ENCODE measurements around the gene FGF18. TPM values are rescaled to one million over a fixed set of nuclear protein-coding genes. Genes with fewer than 3 reads are reported as not detected.
A peak's percentile ranks its signal among the peaks of the same experiment; 100 is the strongest.
"Not testable (repeated sequence)": the region's sequence is repeated elsewhere in the genome, so short reads cannot be mapped to it uniquely, and the experiment has no call there.

Gene FGF18
- total and polyA plus RNA-seq, 8 donors, result 0.13 to 0.97 (median 0.36) TPM

DNA sequence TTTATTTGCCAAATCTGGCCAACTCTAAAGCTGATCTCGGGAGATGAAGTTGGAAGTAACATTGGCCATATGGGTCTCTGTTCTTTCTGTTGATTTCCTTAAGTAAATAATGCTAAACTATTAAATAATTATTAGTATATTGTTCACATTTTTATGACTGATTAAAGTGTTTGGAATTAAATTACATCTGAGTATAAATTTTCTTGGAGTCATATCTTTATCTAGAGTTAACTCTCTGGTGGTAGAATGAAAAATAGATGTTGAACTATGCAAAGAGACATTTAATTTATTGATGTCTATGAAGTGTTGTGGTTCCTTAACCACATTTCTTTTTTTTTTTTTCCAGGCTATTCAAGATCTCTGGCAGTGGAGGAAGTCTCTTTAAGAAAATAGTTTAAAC, 9.3 kb upstream of the FGF18 start:
- H3K4me3 ChIP-seq, result no peak overlapping the region
- no peaks in the 10 kb centered on the region for H3K4me1 ChIP-seq
- DNase-seq (no peak), ATAC-seq (no peak), FAIRE-seq (no peak)
- peaks cover 0 to 46% (median 6%) of the 10 kb centered on the region in 3 donors for H3K36me3 ChIP-seq
- TF ChIP-seq, protein P1, sequence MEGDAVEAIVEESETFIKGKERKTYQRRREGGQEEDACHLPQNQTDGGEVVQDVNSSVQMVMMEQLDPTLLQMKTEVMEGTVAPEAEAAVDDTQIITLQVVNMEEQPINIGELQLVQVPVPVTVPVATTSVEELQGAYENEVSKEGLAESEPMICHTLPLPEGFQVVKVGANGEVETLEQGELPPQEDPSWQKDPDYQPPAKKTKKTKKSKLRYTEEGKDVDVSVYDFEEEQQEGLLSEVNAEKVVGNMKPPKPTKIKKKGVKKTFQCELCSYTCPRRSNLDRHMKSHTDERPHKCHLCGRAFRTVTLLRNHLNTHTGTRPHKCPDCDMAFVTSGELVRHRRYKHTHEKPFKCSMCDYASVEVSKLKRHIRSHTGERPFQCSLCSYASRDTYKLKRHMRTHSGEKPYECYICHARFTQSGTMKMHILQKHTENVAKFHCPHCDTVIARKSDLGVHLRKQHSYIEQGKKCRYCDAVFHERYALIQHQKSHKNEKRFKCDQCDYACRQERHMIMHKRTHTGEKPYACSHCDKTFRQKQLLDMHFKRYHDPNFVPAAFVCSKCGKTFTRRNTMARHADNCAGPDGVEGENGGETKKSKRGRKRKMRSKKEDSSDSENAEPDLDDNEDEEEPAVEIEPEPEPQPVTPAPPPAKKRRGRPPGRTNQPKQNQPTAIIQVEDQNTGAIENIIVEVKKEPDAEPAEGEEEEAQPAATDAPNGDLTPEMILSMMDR (IDR thresholded peaks at IDR 0.05), result no peak
- no peaks in the 10 kb centered on the region for H3K9me3 ChIP-seq
- H3K27me3 ChIP-seq, result no peaks in the 10 kb centered on the region
- no peak overlapping the region for H3K27ac ChIP-seq
- intact Hi-C loops (cut with DNase I), result no loop called here
- 2 to 33% methylated on average over 1 of the region's 1 CpG for WGBS, 2 donors

DNA sequence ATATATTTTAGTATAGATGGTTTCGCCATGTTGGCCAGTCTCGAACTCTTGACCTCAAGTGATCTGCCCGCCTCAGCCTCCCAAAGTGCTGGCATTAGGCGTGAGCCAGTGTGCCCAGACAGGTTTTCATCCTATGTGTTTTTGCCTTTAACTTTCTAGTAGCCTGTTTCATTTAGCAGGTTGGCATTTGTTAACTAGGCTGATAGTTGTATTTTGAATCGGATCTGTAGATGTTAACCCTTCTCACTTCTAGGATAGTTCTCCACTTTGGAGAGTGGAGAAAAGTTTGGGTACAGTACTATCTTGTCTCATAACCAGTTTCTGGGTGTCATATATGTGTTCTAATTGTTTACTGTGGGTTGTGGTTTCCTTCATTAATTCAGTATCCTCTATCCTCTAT, 7.3 kb upstream of the FGF18 start:
- intact Hi-C loops (cut with DNase I), result no loop called here
- Histone ChIP-seq H3K4me3 (no peak overlapping the region), H3K4me1 (no peaks in the 10 kb centered on the region), H3K27ac (no peak overlapping the region), H3K27me3 (no peaks in the 10 kb centered on the region), H3K9me3 (no peaks in the 10 kb centered on the region), H3K36me3 (peaks cover 0 to 29% (median 0%) of the 10 kb centered on the region in 3 donors)
- TF ChIP-seq, protein P1 (IDR thresholded peaks at IDR 0.05), result no peak
- ATAC-seq (no peak), FAIRE-seq (no peak), DNase-seq (no peak)
- WGBS, 2 donors, result 94 to 95% methylated on average over 5 of the region's 5 CpGs

DNA sequence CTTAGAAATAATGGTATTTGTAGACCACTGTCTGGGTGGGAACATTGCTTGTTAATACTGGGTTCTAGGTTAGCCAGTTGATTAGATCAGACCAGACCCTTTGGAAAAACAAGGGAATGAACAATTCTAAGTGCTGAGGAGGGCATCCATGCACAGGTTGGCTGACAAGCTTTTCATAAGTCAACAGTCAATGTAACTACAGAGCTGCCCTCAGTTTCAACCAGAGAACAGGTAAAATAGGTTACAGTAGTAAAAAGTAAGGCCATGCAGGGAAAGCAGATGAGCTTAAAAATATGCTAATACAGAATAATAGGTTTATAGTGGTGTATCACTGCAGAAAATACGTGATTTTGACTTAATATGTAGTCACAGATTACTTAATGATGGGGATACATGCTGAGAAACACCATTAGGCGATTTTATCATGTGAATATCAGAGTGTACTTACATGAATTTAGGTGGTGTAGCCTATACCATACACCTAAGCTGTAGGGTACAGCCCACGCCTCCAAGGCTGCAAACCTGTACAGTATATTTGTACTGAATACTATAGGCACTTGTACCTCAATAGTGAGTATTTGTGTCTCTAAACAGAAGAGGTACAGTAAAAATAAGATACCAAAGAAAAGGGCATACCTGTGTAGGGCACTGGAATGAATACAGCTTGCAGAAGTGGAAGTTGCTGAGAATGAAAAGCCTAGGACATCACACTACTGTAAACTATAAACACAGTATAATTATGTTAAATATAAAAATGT, 6.1 kb upstream of the FGF18 start:
- DNase-seq (no peak), ATAC-seq (no peak), FAIRE-seq (no peak)
- TF ChIP-seq, protein P1 (IDR thresholded peaks at IDR 0.05), result no peak
- WGBS, 2 donors, result 89 to 92% methylated on average over 3 of the region's 3 CpGs
- H3K27me3 ChIP-seq, result no peaks in the 10 kb centered on the region
- H3K9me3 ChIP-seq, result no peaks in the 10 kb centered on the region
- no peak overlapping the region for H3K27ac ChIP-seq
- H3K4me3 ChIP-seq, result no peak overlapping the region
- H3K4me1 ChIP-seq, result no peaks in the 10 kb centered on the region
- intact Hi-C loops (cut with DNase I), result no loop called here
- H3K36me3 ChIP-seq, result peaks cover 0 to 21% (median 0%) of the 10 kb centered on the region in 3 donors

DNA sequence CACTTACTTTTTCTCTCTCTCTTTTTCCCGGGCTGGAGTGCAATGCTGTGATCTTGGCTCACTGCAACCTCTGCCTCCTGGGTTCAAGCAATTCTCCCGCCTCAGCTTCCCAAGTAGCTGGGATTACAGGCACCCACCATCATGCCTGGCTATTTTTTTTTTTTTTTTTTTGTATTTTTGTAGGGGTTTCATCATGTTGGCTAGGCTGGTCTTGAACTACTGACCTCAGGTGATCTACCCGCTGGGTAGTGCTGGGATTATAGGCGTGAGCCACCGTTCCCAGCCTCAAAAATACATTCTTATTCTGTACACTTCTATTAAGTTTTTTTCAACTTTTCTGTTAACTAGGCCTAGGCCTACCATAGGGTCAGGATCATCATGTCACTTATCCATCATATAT, 5.5 kb upstream of the FGF18 start:
- H3K27ac ChIP-seq; H3K4me1 ChIP-seq; FAIRE-seq; H3K9me3 ChIP-seq; H3K4me3 ChIP-seq; H3K27me3 ChIP-seq; intact Hi-C loops (cut with DNase I); ATAC-seq: not testable (repeated sequence)
- WGBS, 2 donors, result 91 to 97% methylated on average over 5 of the region's 5 CpGs
- peak in 1 of 6 donors; percentile 2 for DNase-seq
- peaks cover 0 to 20% (median 0%) of the 10 kb centered on the region in 3 donors for H3K36me3 ChIP-seq

DNA sequence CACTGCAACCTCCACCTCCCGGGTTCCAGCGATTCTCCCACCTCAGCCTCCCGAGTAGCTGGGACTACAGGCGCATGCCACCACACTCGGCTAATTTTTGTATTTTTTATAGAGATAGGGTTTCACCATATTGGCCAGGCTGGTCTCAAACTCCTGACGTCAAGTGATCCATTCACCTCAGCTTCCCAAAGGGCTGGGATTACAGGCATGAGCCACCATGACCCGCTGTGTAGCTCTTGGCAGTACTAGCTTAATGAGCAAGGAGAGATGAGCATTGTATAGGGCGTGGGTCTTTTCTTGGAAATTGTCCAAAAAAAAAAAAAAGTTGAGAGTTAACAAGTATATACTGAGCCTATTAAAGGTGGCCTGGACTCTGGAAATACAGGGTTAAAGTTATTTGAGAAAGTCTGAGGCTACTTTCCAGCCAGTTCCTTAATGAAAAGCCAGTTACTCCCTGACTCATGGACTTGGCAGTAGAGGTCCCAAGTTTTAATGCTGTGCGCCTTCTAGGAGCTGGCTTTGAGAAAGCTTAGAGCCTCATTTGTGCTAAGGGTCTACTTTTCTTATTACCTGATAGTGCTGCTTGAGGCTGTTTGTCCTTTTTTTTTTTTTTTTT, 4.2 kb upstream of the FGF18 start:
- no peaks in the 10 kb centered on the region for H3K27me3 ChIP-seq
- no peaks in the 10 kb centered on the region for H3K9me3 ChIP-seq
- H3K27ac ChIP-seq, result no peak overlapping the region
- peaks cover 6% of the 10 kb centered on the region in 3 donors for H3K4me1 ChIP-seq
- DNase-seq, result peak in 1 of 6 donors; percentile 8
- FAIRE-seq, result no peak
- WGBS, 2 donors, result 88 to 90% methylated on average over 9 of the region's 9 CpGs
- no peak overlapping the region for H3K4me3 ChIP-seq
- no peak for ATAC-seq
- intact Hi-C loops (cut with DNase I), result loop anchor here in 1 of 3 donors (5.0 kb wide), 1 partner anchor 492 kb away; no protein-coding TSS in a partner anchor
- H3K36me3 ChIP-seq, result peaks cover 0 to 7% (median 0%) of the 10 kb centered on the region in 3 donors
- TF ChIP-seq, protein P1 (IDR thresholded peaks at IDR 0.05), result no peak
